K562 (cell line): ENCODE data around the gene XRRA1. TPM values are rescaled to one million over a fixed set of nuclear protein-coding genes. Genes with fewer than 3 reads are reported as not detected.

Experiments used
- ATAC-seq: fragments of 200-7000 bp; cut with Tn5 transposase; 3 replicates; pipeline ENCODE4 v1.9.1; 2020; ENCODE audit warnings: moderate library complexity
- BruUV-seq: library from RNA; stranded (reverse); fragments of 400-500 nt; replicated peaks from 2 replicates; lab custom pipeline; 2021; lab: Mats Ljungman, UMichigan
- CTCF ChIA-PET: fragments of 300-600 bp; formaldehyde crosslinking; extraction: SDS; loops from one replicate; lab custom pipeline; 2021; ENCODE audit warnings: low intra/inter-chr PET ratio; lab: Yijun Ruan, JAX
- POLR2A ChIA-PET: fragments of 300-600, 350-650 bp; sonication (Branson Sonifier 250); formaldehyde crosslinking; extraction: SDS; loops from one replicate; lab custom pipeline; 2021; ENCODE audit warnings: antibody characterized with exemption, inconsistent platforms; lab: Yijun Ruan, JAX
- DNase-seq, 4 experiments: peaks; one replicate each; pipeline versions ENCODE4 v3.0.0 to v3.0.0-alpha.2; 2011 to 2018; ENCODE audit warnings: low spot score in 3 of 4, mixed read lengths in 3 of 4; ENCODE audit errors: extremely low read depth in 1 of 4
- FAIRE-seq: peaks from 2 replicates; lab custom pipeline; 2011; peaks lifted over from hg19 to GRCh38; lab: Jason Lieb, UNC
- H2AFZ ChIP-seq: 2 replicates; pipeline ENCODE4 v1.6.0; 2011; ENCODE audit warnings: low read depth, low read length, control low read depth, inconsistent platforms
- H3K27ac ChIP-seq: fragments of 200-600 bp; 3 replicates; pipeline ENCODE4 v1.8.0; 2011; ENCODE audit warnings: low read depth, mild to moderate bottlenecking, control low read depth, inconsistent platforms, low read length, moderate library complexity, mixed read lengths; ENCODE audit errors: extremely low read depth
- H3K27me3 ChIP-seq, 2 experiments: fragments of 300-600 bp in 1 of 2; 2 replicates in 1 of 2; 3 replicates in 1 of 2; pipeline versions ENCODE4 v1.6.0 to v1.8.0; 2011; ENCODE audit warnings: inconsistent platforms in 2 of 2, low read length in 2 of 2, mild to moderate bottlenecking in 1 of 2, mixed read lengths in 1 of 2, moderate library complexity in 1 of 2; ENCODE audit not compliant: control insufficient read depth in 2 of 2, insufficient read depth in 2 of 2
- H3K36me3 ChIP-seq: fragments of 300-600 bp; 3 replicates; pipeline ENCODE4 v1.8.0; 2011; ENCODE audit warnings: mild to moderate bottlenecking, low read length, inconsistent platforms; ENCODE audit not compliant: control insufficient read depth, insufficient read depth
- H3K4me1 ChIP-seq, 2 experiments: fragments of 200-600 bp in 1 of 2; replicated peaks in 1 of 2; 2 replicates in 1 of 2; 3 replicates in 1 of 2; pipeline versions ENCODE4 v1.5.1 to v1.8.0; 2011; ENCODE audit warnings: inconsistent platforms in 2 of 2, low read length in 2 of 2, mild to moderate bottlenecking in 1 of 2, mixed read lengths in 1 of 2, moderate library complexity in 1 of 2; ENCODE audit not compliant: control insufficient read depth in 2 of 2, insufficient read depth in 2 of 2
- H3K4me2 ChIP-seq: 2 replicates; pipeline ENCODE4 v1.6.1; 2011; ENCODE audit warnings: low read length, control low read depth, inconsistent platforms, mixed read lengths; ENCODE audit not compliant: insufficient read depth
- H3K4me3 ChIP-seq: fragments of 200-600 bp; sonication (generic), shearing (Covaris generic); 2 replicates; pipeline ENCODE4 v1.5.1; 2016; ENCODE audit warnings: control low read depth, inconsistent platforms
- H3K79me2 ChIP-seq: fragments of 200-600 bp; 3 replicates; pipeline ENCODE4 v1.8.0; 2011; ENCODE audit warnings: low read length, inconsistent platforms; ENCODE audit not compliant: control insufficient read depth, insufficient read depth
- H3K9ac ChIP-seq, 2 experiments: 2 replicates each; pipeline versions ENCODE4 v1.6.0 to v1.6.1; 2011; ENCODE audit warnings: low read depth in 2 of 2, low read length in 2 of 2, control low read depth in 1 of 2, inconsistent platforms in 1 of 2, mild to moderate bottlenecking in 1 of 2, mixed read lengths in 1 of 2; ENCODE audit not compliant: insufficient read depth in 1 of 2
- H3K9me1 ChIP-seq: one replicate; pipeline ENCODE4 v1.6.0; 2011; ENCODE audit warnings: inconsistent platforms, mild to moderate bottlenecking, low read length, moderate library complexity; ENCODE audit not compliant: control insufficient read depth, insufficient read depth
- H3K9me3 ChIP-seq: replicated peaks from 2 replicates; pipeline ENCODE4 v1.5.1; 2011; ENCODE audit warnings: low read depth, low read length, inconsistent platforms; ENCODE audit not compliant: control insufficient read depth, insufficient read depth
- H4K20me1 ChIP-seq: replicated peaks from 2 replicates; pipeline ENCODE4 v1.6.1; 2011; ENCODE audit warnings: low read length, inconsistent platforms, mixed read lengths; ENCODE audit not compliant: control insufficient read depth, insufficient read depth
- BMI1 ChIP-seq: fragments of 150-350 bp; IDR thresholded peaks from 2 replicates; pipeline ENCODE4 v1.6.1; 2014; ENCODE audit warnings: low read length
- BRD4 ChIP-seq: fragments of 200-600 bp; sonication (generic); IDR thresholded peaks from 2 replicates; pipeline ENCODE4 v1.6.1; 2017; ENCODE audit warnings: inconsistent platforms
- ETV1 ChIP-seq: fragments of 450-650 bp; conservative IDR thresholded peaks from 2 replicates; pipeline ENCODE4 v1.6.1; 2016; ENCODE audit warnings: missing genetic modification characterization, control low read depth, low read depth, missing compliant biosample characterization
- FOXP1 ChIP-seq: sonication (generic); formaldehyde crosslinking; IDR thresholded peaks from 2 replicates; pipeline ENCODE4 v1.8.0; 2022; ENCODE audit warnings: mild to moderate bottlenecking, missing genetic modification reagents
- IRF1 ChIP-seq: sonication (generic); formaldehyde crosslinking; IDR thresholded peaks from 2 replicates; pipeline ENCODE4 v1.8.0; 2022; ENCODE audit warnings: missing genetic modification reagents, mild to moderate bottlenecking, borderline replicate concordance
- KLF6 ChIP-seq: fragments of 250-450 bp; sonication (Bioruptor Pico); IDR thresholded peaks from 2 replicates; pipeline ENCODE4 v1.4.0; 2020; ENCODE audit warnings: mild to moderate bottlenecking, moderate library complexity, borderline replicate concordance
- POLR2AphosphoS2 ChIP-seq: IDR thresholded peaks from 2 replicates; pipeline ENCODE4 v1.6.1; 2012; ENCODE audit warnings: low read length, improper control_type of control experiment
- PREB ChIP-seq: sonication (generic); formaldehyde crosslinking; IDR thresholded peaks from 2 replicates; pipeline ENCODE4 v1.8.1; 2023; ENCODE audit warnings: mild to moderate bottlenecking, missing genetic modification reagents
- ZC3H8 ChIP-seq: fragments of 450-650 bp; IDR thresholded peaks from 2 replicates; pipeline ENCODE4 v1.6.1; 2017
- ZNF408 ChIP-seq: fragments of 250-450 bp; sonication (Bioruptor Pico); IDR thresholded peaks from 2 replicates; pipeline ENCODE4 v1.4.0; 2020; ENCODE audit warnings: low read depth, mild to moderate bottlenecking, moderate library complexity
- ZNF639 ChIP-seq, 2 experiments: fragments of 200-800 bp in 1 of 2; sonication (Bioruptor generic) in 1 of 2; sonication (generic) in 1 of 2; formaldehyde crosslinking in 1 of 2; IDR thresholded peaks in 1 of 2; conservative IDR thresholded peaks in 1 of 2; 2 replicates each; pipeline versions ENCODE4 v1.5.0 to v1.6.1; 2016 to 2020; ENCODE audit warnings: missing compliant biosample characterization in 1 of 2, missing genetic modification characterization in 1 of 2, missing genetic modification reagents in 1 of 2
- WGBS: fragments of 100-300 bp; shearing (Covaris generic); methylation state at CpG from one replicate; pipeline ENCODE4 v1.1.6; 2016; ENCODE audit warnings: low coverage, mixed read lengths; ENCODE audit not compliant: insufficient coverage; ENCODE audit errors: missing lambda C conversion rate; 5-methylcytosine and 5-hydroxymethylcytosine counted together
- in situ Hi-C: fragments of 300-500 bp; cut with MboI; formaldehyde crosslinking; loops from 4 replicates; pipeline ENCODE4 v1.15.0; 2018; ENCODE audit warnings: inconsistent platforms, mixed read lengths
- intact Hi-C: fragments of 100-400 bp; cut with micrococcal nuclease; formaldehyde crosslinking; loops from 2 replicates; pipeline ENCODE4 v1.14.2; 2022
- polyA plus RNA-seq, 8 experiments: library from polyadenylated mRNA; depleted of rRNA in 4 of 8; stranded (reverse) in 5 of 8; unstranded in 3 of 8; fragments of >200 nt; fragmentation: Nextera tagmentation in 2 of 8; fragmentation: Illumina TruSeq in 1 of 8; extraction: Ambion mirVana in 2 of 8; extraction: Trizol in 1 of 8; gene quantifications; 2 replicates each; pipeline versions ENCODE4 v1.2.1 to v1.2.3, GENCODE V29; 2011 to 2014; ENCODE audit warnings: inconsistent platforms in 1 of 8, missing spikeins in 1 of 8
- total RNA-seq, 7 experiments: library from RNA; depleted of rRNA in 6 of 7; stranded (reverse); fragments of >200 nt in 6 of 7; fragmentation: Illumina TruSeq in 2 of 7; extraction: Trizol in 2 of 7; gene quantifications; 2 replicates each; pipeline versions ENCODE4 v1.2.1 to v1.2.3, GENCODE V29; 2011 to 2021; ENCODE audit warnings: low replicate concordance in 1 of 7

The XRRA1 gene
- total and polyA plus RNA-seq, 9 of the 15 experiments (the other 6 are each of a cell fraction or from before 2014, with no cell fraction given) = 5.0 to 22.5 (median 16.0) TPM

GRCh38 chr11:74838188-74838587, 110.7 kb downstream of the XRRA1 start:
- H3K9me3 ChIP-seq = no peaks in the 10 kb centered on the region
- 93% methylated on average over 1 of the region's 1 CpG for WGBS
- FAIRE-seq (no peak), DNase-seq (no peak), ATAC-seq (no peak)
- no TSS peak for BruUV-seq
- no peak overlapping the region for H3K4me3 ChIP-seq
- in situ Hi-C loops = no loop called here
- H3K4me1 ChIP-seq = peaks cover 0 to 3% of the 10 kb centered on the region in 2 experiments; a peak in 2 of 5 replicates
- ChIA-PET CTCF (no interaction called here), POLR2A (interaction anchor here (0.6 to 2.4 kb wide), 2 partner anchors 9 to 399 kb away, joined by 4 to 6 read pairs; no protein-coding TSS in a partner anchor)
- no peak overlapping the region for H2AFZ ChIP-seq
- H3K9me1 ChIP-seq = no peaks in the 10 kb centered on the region
- TF ChIP-seq BRD4 (no peak), ZNF639 (CRISPR knock-in tag; conservative IDR thresholded peaks at IDR 0.05 in 1 of 2, IDR thresholded peaks at IDR 0.05 in 1 of 2) (no peak), KLF6 (CRISPR knock-in tag) (no peak), PREB (CRISPR knock-in tag) (no peak), FOXP1 (CRISPR knock-in tag) (no peak), BMI1 (no peak), ZNF408 (no peak), ZC3H8 (no peak), ETV1 (no peak), POLR2AphosphoS2 (no peak), IRF1 (CRISPR knock-in tag) (no peak)
- no peak overlapping the region for H3K9ac ChIP-seq
- no peaks in the 10 kb centered on the region for H3K27me3 ChIP-seq
- H3K27ac ChIP-seq = no peak overlapping the region
- H3K36me3 ChIP-seq = peaks cover 86% of the 10 kb centered on the region; the same call in 2 of the 3 replicates
- intact Hi-C loops = no loop called here
- H3K4me2 ChIP-seq = no peak overlapping the region
- H4K20me1 ChIP-seq = no peaks in the 10 kb centered on the region
- no peaks in the 10 kb centered on the region for H3K79me2 ChIP-seq
